ENCODE results near the gene AIP.
"Not testable (repeated sequence)": the region's sequence is repeated elsewhere in the genome, so short reads cannot be mapped to it uniquely, and the experiment has no call there.

The AIP gene

GRCh38 chr11:67469508-67469811, 13.4 kb upstream of the AIP start:
- no peak for DNase-seq

GRCh38 chr11:67470337-67471002, 12.4 kb upstream of the AIP start:
- DNase-seq = no peak

- no peak for DNase-seq
Measured at GRCh38 chr11:67472882-67473281, 9.9 kb upstream of the AIP start.

DNA sequence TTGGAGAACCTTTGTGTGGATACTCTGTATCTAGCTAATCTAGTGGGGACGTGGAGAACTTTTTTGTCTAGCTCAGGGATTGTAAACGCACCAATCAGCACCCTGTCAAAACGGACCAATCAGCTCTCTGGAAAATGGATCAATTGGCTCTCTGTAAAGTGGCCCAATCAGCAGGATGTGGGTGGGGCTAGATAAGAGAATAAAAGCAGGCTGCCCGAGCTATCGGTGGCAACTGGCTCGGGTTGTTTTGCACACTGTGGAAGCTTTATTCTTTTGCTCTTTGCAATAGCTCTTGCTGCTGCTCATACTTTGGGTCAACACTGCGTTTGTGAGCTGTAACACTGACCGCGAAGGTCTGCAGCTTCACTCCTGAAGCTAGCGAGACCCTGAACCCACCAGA, 6.1 kb upstream of the AIP start:
- DNase-seq = not testable (repeated sequence)

DNA sequence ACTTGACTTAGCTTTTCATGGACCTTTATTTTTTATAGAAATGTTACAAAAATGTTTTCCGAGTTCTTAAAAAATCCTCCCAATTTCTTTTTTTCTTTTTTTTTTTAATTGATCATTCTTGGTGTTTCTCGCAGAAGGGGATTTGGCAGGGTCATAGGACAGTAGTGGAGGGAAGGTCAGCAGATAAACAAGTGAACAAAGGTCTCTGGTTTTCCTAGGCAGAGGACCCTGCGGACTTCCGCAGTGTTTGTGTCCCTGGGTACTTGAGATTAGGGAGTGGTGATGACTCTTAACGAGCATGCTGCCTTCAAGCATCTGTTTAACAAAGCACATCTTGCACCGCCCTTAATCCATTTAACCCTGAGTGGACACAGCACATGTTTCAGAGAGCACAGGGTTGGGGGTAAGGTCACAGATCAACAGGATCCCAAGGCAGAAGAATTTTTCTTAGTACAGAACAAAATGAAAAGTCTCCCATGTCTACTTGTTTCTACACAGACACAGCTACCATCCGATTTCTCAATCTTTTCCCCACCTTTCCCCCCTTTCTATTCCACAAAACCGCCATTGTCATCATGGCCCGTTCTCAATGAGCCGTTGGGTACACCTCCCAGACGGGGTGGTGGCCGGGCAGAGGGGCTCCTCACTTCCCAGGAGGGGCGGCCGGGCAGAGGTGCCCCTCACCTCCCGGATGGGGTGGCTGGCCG, 5.3 kb upstream of the AIP start:
- DNase-seq = not testable (repeated sequence)

GRCh38 chr11:67482275-67482826, 475 bp upstream of the AIP start:
- no peak for DNase-seq

DNA sequence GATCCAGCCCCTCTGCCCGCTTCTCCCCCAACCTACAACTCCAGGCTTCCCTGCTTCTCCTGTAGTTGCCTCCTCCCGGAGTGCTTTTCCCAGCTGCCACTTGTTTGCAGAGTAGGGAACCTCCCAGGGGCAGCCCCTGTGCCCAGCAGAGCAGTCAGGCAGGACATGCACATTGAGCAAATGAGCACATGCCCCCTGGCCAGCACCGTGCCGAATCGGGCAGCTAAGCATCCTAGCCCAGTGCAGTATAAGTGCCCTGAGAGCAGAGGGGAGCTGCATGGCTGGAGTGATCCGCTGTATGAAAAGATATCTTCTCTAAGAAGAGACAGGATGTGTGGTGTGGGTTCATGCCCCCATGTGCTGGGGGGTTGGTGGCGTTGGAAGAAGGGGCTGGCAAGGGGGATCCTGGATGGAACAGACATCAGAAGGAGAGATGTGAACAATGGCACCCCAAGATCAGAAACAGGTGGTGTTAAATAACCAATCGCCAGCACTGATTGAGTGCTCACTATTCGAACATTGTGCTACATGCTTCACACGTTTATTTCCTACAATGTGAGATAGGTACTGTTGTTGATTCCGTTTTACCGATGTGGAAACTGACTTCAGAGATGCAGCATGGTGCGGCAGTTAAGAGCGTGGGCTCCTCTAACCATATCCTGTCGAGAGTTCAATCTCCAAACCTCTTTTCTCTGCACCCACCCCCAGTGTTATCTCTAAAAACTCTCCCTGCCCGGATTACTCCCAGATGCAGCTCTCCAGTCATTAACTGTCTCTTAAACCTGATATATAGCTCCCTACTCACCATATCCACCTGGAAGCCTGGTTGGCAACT, 1.2 kb downstream of the AIP start:
- DNase-seq = no peak

GRCh38 chr11:67484847-67485311, 2.1 kb downstream of the AIP start:
- DNase-seq = no peak

GRCh38 chr11:67485873-67486361, 3.1 kb downstream of the AIP start:
- not testable (repeated sequence) for DNase-seq

DNA sequence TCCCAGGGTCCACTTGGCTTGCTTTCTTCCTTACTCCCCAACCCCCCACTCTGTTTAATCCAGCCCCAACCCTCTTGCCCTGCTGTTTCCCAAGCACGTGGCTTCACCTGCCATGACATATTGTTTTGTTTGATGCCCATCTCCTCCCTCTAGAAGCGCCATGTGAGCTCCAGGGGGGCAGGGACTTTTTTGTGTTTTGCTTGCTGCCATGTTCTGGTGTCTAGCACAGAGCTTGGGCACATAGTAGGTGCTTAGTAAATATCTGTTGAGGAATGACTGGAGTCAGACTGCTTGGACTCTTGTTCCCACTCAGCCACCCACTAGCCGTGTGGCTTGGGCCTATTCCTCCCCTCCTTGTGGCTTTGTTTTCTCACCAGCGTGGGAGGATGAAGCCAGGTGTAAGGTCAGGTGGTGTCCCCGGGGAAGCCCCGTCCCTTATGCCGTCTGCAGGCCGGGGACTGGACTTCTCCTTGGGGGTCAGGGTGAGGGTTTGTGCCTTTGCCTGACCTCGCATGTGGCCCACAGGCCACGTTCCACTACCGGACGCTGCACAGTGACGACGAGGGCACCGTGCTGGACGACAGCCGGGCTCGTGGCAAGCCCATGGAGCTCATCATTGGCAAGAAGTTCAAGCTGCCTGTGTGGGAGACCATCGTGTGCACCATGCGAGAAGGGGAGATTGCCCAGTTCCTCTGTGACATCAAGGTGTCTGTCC, 3.8 kb downstream of the AIP start:
- DNase-seq = no peak

- DNase-seq = no peak
Measured at GRCh38 chr11:67489203-67489884, 6.5 kb downstream of the AIP start.

GRCh38 chr11:67489885-67490726, 7.3 kb downstream of the AIP start:
- no peak for DNase-seq

DNA sequence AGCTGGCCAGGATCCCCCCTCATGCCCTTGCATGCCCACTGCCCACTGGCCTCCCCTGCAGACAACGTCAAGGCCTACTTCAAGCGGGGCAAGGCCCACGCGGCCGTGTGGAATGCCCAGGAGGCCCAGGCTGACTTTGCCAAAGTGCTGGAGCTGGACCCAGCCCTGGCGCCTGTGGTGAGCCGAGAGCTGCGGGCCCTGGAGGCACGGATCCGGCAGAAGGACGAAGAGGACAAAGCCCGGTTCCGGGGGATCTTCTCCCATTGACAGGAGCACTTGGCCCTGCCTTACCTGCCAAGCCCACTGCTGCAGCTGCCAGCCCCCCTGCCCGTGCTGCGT, 7.9 kb downstream of the AIP start:
- DNase-seq = no peak

- DNase-seq = no peak
Measured at GRCh38 chr11:67491276-67492068, 8.6 kb downstream of the AIP start.

GRCh38 chr11:67492069-67492727, 9.4 kb downstream of the AIP start:
- DNase-seq = no peak

DNA sequence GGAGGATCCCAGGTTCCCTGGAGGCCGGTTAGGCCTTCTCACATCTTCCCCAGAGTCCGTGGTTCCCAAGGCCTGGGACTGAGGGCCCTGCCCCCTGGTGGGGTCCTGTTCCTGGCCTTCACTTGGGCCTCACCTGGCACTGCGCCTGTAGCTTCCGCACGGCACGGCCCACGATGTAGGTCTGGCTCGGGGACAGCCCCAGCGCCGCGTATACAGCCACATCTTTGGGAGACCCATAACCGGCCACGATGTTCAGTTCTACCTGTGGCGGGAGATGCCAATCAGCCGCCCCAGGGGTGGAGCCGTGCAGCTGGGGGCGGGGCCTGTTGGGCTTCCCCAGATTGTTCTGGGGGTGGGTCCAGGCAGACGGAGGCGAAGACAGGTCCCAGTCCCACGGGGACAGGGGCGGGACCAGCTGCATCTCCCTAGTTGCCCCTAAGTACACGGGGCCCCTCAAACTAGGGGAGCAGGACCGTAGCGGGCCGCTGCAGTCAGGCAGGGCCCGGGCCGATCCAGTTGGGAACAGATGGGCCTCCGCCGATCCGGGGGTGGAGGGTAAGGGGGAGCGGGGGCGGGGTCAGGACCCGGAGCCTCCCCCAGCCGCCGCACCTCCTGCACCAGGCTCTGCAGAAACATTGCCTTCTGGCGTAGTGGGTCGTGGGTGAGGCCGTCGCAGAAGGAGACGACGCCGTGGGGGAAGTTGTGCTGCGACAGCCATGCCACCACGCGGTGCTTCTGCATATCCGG, 10.1 kb downstream of the AIP start:
- no peak for DNase-seq

- DNase-seq = no peak
Measured at GRCh38 chr11:67493548-67494370, 10.9 kb downstream of the AIP start.
